SK-N-SH (cell line): ENCODE results near the gene PPARGC1A.

Source experiments
- EP300 ChIP-seq, 2 experiments: IDR thresholded peaks; 2 replicates each; pipeline versions ENCODE4 v1.4.0 to v1.6.1; 2012; ENCODE audit warnings: borderline replicate concordance in 1 of 2, low read depth in 1 of 2, low read length in 1 of 2
- EZH2phosphoT487 ChIP-seq: fragments of 200-600 bp; sonication (generic); IDR thresholded peaks from 2 replicates; pipeline ENCODE4 v1.6.1; 2017; ENCODE audit warnings: low read depth, mixed run types, mild to moderate bottlenecking, antibody characterized with exemption, moderate library complexity, borderline replicate concordance
- FOXM1 ChIP-seq: IDR thresholded peaks from 2 replicates; pipeline ENCODE4 v1.4.0; 2012; ENCODE audit warnings: low read depth, mild to moderate bottlenecking
- POLR2AphosphoS5 ChIP-seq: IDR thresholded peaks from 2 replicates; pipeline ENCODE4 v1.6.1; 2012; ENCODE audit warnings: low read depth, low read length
- RAD21 ChIP-seq: IDR thresholded peaks from 2 replicates; pipeline ENCODE4 v1.6.1; 2012; ENCODE audit warnings: mild to moderate bottlenecking, low read length
- RCOR1 ChIP-seq: fragments of 150-350 bp; IDR thresholded peaks from 2 replicates; pipeline ENCODE4 v1.6.1; 2017; ENCODE audit warnings: antibody characterized with exemption, low read length
- RFX5 ChIP-seq: IDR thresholded peaks from 2 replicates; pipeline ENCODE4 v1.6.1; 2012; ENCODE audit warnings: mild to moderate bottlenecking, improper control_type of control experiment, low read length
- SIN3A ChIP-seq: IDR thresholded peaks from 2 replicates; pipeline ENCODE4 v1.6.1; 2012; ENCODE audit warnings: low read depth, mild to moderate bottlenecking, low read length, moderate library complexity, borderline replicate concordance
- TEAD4 ChIP-seq: IDR thresholded peaks from 2 replicates; pipeline ENCODE4 v1.4.0; 2012; ENCODE audit warnings: mild to moderate bottlenecking, borderline replicate concordance; ENCODE audit not compliant: insufficient read depth
- YY1 ChIP-seq: IDR thresholded peaks from 2 replicates; pipeline ENCODE4 v1.4.0; 2012; ENCODE audit warnings: low read depth, mild to moderate bottlenecking
- TF ChIP-seq, protein P1 (sequence below): fragments of 200-600 bp; sonication (generic); IDR thresholded peaks from 2 replicates; pipeline ENCODE4 v1.6.1; 2017; ENCODE audit warnings: antibody characterized with exemption, mild to moderate bottlenecking, moderate library complexity
- TF ChIP-seq, protein P2 (sequence below): IDR thresholded peaks from 2 replicates; pipeline ENCODE4 v1.4.0; 2012; ENCODE audit warnings: low read depth
- TF ChIP-seq, protein P3 (sequence below): IDR thresholded peaks from 2 replicates; pipeline ENCODE4 v1.6.1; 2012; ENCODE audit warnings: mild to moderate bottlenecking, low read depth, low read length, moderate library complexity
- TF ChIP-seq, protein P4 (sequence below): IDR thresholded peaks from 2 replicates; pipeline ENCODE4; 2012

DNA sequence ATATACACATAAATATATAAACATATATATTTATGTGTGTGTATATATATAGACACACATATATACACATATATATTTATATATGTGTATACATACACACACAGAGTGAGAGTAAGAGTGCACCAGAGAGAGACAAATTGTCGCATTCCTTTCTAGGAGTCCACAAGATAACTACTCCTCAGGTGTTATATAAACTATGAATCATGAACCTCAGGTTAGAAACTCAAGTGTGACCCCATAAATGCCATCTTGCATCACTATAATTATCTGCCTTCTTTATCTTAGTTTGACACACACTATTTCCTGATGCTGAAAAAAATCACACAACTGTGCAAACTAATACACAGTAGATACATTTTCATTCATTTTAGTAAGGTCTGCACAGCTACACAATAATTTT, 135.2 kb downstream of the PPARGC1A start:
- no peak for TF ChIP-seq SIN3A
- TF ChIP-seq POLR2AphosphoS5, result no peak
- TF ChIP-seq, protein P1, sequence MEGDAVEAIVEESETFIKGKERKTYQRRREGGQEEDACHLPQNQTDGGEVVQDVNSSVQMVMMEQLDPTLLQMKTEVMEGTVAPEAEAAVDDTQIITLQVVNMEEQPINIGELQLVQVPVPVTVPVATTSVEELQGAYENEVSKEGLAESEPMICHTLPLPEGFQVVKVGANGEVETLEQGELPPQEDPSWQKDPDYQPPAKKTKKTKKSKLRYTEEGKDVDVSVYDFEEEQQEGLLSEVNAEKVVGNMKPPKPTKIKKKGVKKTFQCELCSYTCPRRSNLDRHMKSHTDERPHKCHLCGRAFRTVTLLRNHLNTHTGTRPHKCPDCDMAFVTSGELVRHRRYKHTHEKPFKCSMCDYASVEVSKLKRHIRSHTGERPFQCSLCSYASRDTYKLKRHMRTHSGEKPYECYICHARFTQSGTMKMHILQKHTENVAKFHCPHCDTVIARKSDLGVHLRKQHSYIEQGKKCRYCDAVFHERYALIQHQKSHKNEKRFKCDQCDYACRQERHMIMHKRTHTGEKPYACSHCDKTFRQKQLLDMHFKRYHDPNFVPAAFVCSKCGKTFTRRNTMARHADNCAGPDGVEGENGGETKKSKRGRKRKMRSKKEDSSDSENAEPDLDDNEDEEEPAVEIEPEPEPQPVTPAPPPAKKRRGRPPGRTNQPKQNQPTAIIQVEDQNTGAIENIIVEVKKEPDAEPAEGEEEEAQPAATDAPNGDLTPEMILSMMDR, result no peak
- TF ChIP-seq RAD21, result no peak
- no peak for TF ChIP-seq FOXM1
- TF ChIP-seq EP300 (IDR thresholded peaks at IDR 0.05; ENCODE audit: borderline replicate concordance in 1 of 2, low read depth in 1 of 2, low read length in 1 of 2), result no peak
- TF ChIP-seq TEAD4, result no peak
- TF ChIP-seq, protein P2, sequence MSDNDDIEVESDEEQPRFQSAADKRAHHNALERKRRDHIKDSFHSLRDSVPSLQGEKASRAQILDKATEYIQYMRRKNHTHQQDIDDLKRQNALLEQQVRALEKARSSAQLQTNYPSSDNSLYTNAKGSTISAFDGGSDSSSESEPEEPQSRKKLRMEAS, result no peak
- TF ChIP-seq YY1, result no peak
- no peak for TF ChIP-seq EZH2phosphoT487
- TF ChIP-seq RFX5, result no peak
- TF ChIP-seq, protein P3, sequence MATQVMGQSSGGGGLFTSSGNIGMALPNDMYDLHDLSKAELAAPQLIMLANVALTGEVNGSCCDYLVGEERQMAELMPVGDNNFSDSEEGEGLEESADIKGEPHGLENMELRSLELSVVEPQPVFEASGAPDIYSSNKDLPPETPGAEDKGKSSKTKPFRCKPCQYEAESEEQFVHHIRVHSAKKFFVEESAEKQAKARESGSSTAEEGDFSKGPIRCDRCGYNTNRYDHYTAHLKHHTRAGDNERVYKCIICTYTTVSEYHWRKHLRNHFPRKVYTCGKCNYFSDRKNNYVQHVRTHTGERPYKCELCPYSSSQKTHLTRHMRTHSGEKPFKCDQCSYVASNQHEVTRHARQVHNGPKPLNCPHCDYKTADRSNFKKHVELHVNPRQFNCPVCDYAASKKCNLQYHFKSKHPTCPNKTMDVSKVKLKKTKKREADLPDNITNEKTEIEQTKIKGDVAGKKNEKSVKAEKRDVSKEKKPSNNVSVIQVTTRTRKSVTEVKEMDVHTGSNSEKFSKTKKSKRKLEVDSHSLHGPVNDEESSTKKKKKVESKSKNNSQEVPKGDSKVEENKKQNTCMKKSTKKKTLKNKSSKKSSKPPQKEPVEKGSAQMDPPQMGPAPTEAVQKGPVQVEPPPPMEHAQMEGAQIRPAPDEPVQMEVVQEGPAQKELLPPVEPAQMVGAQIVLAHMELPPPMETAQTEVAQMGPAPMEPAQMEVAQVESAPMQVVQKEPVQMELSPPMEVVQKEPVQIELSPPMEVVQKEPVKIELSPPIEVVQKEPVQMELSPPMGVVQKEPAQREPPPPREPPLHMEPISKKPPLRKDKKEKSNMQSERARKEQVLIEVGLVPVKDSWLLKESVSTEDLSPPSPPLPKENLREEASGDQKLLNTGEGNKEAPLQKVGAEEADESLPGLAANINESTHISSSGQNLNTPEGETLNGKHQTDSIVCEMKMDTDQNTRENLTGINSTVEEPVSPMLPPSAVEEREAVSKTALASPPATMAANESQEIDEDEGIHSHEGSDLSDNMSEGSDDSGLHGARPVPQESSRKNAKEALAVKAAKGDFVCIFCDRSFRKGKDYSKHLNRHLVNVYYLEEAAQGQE, result no peak
- no peak for TF ChIP-seq RCOR1
- TF ChIP-seq, protein P4, sequence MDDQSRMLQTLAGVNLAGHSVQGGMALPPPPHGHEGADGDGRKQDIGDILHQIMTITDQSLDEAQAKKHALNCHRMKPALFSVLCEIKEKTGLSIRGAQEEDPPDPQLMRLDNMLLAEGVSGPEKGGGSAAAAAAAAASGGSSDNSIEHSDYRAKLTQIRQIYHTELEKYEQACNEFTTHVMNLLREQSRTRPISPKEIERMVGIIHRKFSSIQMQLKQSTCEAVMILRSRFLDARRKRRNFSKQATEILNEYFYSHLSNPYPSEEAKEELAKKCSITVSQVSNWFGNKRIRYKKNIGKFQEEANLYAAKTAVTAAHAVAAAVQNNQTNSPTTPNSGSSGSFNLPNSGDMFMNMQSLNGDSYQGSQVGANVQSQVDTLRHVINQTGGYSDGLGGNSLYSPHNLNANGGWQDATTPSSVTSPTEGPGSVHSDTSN, result no peak
